Activated CD4-positive, alpha-beta T cell treated with anti-CD3 and anti-CD28 coated beads, Interleukin-10, Interleukin-2, amounts not matched to agents 100 ng/mL and 50 ng/mL, durations not matched to agents 16 hours and 8 hours (primary cell): ENCODE measurements around the gene CELF2.
"Not testable (repeated sequence)": the region's sequence is repeated elsewhere in the genome, so short reads cannot be mapped to it uniquely, and the experiment has no call there.

ENCODE experiments used
- DNase-seq: peaks from one replicate; pipeline ENCODE4 v3.0.0-alpha.2; 2020

The CELF2 gene

GRCh38 chr10:11104772-11105675 is 87.4 kb downstream of the CELF2 start:
- peak; percentile 39 for DNase-seq

- DNase-seq, result no peak
These were observed 88.0 kb downstream of the CELF2 start for GRCh38 chr10:11105676-11106004.

DNA sequence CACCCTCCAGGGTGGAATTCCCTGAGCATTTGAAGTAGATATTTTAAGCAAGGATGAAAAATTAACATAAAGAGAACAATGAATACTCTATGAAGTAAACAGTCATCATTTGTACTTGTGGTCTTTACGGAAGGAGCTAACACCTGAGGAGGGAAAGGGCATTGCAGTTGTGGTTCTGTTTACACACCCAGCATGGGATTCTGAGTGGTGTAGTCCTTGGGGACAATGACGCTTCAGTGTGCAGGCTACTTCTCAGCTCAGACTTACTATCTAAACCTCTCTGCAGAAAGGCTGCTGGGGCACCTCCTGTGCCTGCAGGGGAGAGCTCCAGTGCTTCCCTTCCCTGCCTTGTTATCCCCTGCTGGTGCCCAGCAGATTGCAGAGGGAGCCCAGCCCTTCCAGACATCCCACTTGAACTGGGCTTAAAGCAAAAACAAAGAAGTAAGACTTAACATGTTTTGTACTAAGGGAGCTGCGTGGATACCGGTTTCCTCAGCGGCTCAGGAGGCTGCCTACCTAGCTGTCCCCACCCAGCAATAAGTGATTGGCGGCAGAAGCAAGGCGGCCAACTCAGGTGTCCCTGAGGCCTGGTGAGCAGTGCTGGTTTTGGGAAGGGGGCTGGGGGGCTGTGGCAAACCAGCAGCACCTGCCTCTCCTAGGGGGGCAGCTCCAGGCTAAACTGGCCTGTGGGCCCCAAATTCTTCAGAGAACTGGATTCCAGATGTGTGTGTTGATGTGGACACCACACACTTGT is 89.1 kb downstream of the CELF2 start:
- DNase-seq, result no peak

GRCh38 chr10:11107948-11108347 is 90.3 kb downstream of the CELF2 start:
- DNase-seq, result no peak

DNA sequence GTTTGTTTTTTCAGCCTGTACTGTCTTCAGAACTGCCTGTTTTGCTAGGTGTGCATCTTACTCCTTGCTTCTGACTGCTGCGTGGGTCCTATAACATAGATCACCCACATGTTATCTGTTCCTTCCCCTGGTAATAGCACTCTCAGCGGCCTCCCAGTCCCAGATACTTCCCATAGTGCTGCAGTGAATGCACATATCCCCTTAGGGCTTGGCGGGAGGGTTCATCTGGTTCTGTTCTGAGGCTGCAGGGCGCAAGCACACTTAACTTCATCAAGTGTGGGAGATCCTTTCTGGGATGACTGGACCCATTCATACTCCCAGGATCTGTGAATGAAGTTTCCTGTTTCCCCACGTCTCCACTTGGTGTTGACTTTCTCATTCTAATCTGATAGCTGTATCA is 90.7 kb downstream of the CELF2 start:
- no peak for DNase-seq

- no peak for DNase-seq
These were observed 91.9 kb downstream of the CELF2 start for GRCh38 chr10:11109590-11109989.

GRCh38 chr10:11110539-11110938 is 92.9 kb downstream of the CELF2 start:
- DNase-seq, result no peak

GRCh38 chr10:11111490-11111889 is 93.8 kb downstream of the CELF2 start:
- no peak for DNase-seq

DNA sequence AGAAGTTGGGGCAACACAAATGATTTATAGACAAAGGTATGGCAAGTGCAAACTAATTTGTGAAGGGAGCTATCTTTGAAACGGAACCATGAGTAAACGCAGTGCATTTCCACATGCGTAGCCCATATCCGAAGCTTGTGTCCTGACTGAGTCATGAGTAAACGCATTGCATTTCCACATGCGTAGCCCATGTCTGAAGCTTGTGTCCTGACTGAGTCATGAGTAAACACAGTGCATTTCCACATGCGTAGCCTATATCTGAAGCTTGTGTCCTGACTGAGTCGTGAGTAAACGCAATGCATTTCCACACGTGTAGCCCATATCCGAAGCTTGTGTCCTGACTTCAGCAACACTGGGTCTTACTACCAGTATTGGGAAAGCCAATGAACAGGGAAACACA is 95.0 kb downstream of the CELF2 start:
- DNase-seq, result no peak

- DNase-seq, result peak; percentile 43
These were observed 95.5 kb downstream of the CELF2 start for GRCh38 chr10:11113156-11113555.

DNA sequence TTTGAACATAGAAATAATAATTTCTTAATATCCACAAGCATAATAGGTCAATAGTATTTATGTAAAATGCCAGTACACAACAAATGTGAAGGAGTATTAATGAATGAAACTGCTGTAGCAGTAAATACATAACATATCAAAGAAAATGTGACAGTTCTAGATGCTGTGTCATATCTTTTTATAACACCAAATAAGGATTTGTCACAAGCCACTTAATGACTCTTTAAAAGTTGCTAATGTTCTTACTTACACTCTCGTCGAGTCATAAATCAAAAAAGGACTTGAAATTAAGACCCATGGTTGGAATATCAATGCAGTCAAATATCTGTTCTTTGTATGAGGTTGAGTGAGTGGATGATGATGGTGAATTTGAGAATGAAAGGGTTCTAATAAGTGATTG is 96.6 kb downstream of the CELF2 start:
- DNase-seq, result no peak

DNA sequence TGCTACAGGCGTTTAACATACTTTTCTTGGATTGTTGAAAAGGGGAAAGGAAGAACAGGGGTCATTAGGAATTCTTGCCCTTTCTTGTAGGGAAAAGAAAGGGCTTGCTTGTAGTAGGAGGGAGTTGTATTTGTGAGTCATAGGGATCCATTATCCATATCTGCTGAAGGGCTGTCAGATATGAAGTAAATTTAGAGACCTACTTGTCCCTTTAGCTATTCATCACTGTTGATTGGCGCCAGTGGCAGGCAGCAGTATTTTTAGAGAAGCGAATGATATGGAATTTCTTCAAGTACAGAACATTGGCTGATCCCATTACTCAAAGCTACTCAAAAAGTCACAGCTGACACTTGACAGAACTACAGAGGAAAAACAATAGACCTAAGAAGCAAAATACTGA is 97.7 kb downstream of the CELF2 start:
- DNase-seq, result no peak

DNA sequence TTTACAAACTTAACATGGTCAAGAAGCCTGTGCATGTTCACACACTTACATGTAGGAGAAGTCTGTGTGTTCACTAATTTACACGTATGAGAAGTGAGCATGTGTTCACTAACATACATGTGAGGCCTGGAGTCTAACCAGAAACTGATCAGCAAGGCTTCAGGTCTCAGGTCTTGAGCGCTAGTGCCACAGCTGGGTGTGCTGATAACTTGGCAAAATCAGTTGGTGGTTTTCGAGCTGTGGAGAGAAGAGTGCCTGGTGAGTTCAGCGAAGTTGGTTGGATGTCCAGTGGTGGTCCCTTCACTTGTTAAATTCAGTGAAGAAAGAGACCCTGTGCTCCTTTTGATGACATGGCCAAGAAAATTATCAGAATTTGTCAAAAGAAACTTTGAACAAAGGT is 98.7 kb downstream of the CELF2 start:
- no peak for DNase-seq

DNA sequence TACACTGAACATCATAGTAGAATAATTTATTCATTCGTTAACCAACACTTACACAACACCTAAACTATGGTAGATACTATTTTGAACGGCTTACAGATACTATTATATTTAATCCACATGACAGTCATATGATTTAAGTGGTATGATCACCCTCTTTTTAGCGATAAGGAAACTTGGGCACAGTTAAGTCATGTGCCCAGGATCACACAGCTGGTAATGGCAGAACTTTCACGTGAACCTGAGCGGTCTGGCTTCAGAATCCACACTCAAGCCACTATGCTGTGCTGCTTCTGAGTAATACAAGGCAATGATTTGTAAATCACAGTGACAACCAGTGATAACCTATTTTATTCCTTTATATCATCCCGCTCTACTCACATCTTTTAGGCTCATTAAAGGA is 99.1 kb downstream of the CELF2 start:
- no peak for DNase-seq

- no peak for DNase-seq
These were observed 101.0 kb downstream of the CELF2 start for GRCh38 chr10:11118686-11119085.

DNA sequence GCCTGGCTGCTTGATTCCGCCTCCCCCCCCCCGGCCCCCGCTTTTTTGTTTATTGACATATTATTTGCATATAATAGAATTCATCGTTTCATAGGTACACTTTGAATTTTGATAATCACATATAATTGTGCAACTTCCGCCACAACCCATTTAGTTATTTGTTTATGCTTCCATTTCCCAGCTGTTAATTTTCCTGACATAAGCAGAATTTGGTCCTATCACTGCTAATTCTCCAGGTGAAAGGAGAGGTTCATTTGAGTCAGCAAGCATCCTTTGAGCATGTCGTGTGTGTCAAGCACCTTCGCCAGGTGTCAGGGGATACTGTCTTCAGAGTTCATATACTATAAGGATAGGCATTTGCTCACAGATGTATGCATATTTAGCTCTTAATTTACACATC is 102.2 kb downstream of the CELF2 start:
- DNase-seq, result no peak

- no peak for DNase-seq
These were observed 103.0 kb downstream of the CELF2 start for GRCh38 chr10:11120711-11121110.

DNA sequence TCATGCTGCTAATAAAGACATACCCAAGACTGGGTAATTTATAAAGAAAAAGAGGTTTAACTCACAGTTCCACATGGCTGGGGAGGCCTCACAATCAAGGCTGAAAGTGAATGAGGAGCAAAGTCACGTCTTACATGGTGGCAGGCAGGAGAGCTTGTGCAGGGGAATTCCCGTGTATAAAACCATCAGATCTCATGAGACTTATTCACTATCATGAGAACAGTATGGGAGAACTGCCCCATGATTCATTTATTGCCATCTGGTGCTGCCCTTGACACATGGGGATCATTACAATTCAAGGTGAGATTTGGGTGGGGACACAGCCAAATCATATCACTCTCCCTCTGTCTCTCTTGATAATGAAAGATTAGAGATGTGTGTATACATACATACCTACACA is 106.2 kb downstream of the CELF2 start:
- DNase-seq, result not testable (repeated sequence)

GRCh38 chr10:11125004-11125403 is 107.3 kb downstream of the CELF2 start:
- no peak for DNase-seq

- not testable (repeated sequence) for DNase-seq
These were observed 109.3 kb downstream of the CELF2 start for GRCh38 chr10:11127017-11127416.

DNA sequence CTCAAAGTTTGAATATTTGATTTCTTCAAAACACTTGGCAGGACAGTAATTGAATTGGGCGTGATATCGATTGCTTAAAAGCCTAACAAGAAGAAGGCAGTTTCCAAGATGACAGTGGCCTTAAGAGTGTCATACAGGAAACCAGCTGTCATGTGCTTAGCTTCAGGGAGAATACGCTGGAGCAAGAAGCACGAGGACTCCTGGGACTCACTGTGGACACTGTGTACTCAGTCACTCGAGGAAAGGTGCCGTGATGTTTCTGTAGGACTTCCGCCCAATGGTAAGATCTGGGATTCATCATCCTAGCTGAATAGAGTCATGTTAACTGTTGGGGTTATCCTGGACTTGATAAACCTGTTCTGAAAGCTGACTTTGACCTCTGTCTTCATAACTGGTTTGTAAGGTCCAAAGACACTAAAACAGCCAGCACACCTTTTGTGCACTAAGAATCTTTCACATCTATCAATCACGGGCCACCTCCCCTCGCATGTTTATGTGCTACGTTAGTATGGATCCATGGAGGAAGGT is 113.5 kb downstream of the CELF2 start:
- DNase-seq, result no peak

DNA sequence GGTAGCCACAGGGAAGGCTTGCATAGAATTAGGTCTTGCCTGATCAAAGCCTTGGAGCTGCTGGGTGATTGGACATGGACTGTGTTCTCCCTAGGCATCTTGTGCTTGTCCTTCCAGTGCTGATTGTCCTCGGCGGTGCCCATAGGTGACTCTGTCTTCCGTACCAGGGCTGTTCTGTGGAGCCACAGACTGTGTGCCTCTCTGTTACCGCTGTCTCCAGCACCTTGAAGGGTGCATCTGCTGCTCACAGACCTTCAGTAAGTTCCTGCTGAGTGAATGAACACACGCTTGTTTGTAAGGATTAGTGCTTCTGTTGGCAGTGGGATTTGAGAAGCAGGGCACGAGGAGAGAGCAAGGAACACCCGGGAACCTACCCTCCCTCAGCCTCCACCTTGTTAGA is 116.7 kb downstream of the CELF2 start:
- no peak for DNase-seq

DNA sequence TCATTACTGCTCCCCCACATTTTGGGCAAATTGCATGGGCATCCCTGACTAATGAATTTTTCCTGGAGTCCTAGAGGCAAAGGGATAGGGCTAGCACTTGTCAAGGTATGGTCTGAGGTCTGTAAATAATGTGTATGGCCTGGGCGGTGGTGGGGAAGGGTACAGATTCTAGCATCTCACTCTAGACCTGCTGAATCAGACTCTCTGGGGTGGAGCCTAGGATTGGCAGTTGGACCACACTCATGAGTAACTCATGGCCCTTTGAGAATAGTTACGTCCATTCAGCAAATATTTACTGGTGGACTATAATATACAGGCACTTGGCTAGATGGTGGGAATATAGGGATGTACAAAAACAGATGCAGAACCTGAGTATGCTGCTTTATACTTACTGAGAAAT is 118.0 kb downstream of the CELF2 start:
- DNase-seq, result no peak
